Measurements from ENCODE around the gene KRT40.

The KRT40 gene

GRCh38 chr17:41018541-41018940 lies 34.4 kb upstream of the KRT40 start:
- no peak overlapping the region for H3K4me3 ChIP-seq (ENCODE audit: insufficient read depth, low read length, poor library complexity, severe bottlenecking)
- H3F3A ChIP-seq (ENCODE audit: insufficient read depth), result no peaks in the 10 kb centered on the region
- no peak overlapping the region for H3K4me2 ChIP-seq (ENCODE audit: low read depth, low read length, poor library complexity, severe bottlenecking)
- H3K27ac ChIP-seq (ENCODE audit: low read depth, low read length), result no peak overlapping the region
- H3K9me3 ChIP-seq (ENCODE audit: insufficient read depth, low read length), result no peaks in the 10 kb centered on the region
- H3K9ac ChIP-seq (ENCODE audit: low read length), result no peak overlapping the region
- H3K36me3 ChIP-seq (ENCODE audit: low read length), result no peaks in the 10 kb centered on the region
- TF ChIP-seq EZH2phosphoT487 (conservative IDR thresholded peaks at IDR 0.05; ENCODE audit: low read length) (no peak), CTCF (IDR thresholded peaks at IDR 0.05; ENCODE audit: insufficient read depth, low read length, poor library complexity, severe bottlenecking) (no peak)
- no peaks in the 10 kb centered on the region for H3K27me3 ChIP-seq (ENCODE audit: low read length)
- no peaks in the 10 kb centered on the region for H3K79me2 ChIP-seq (ENCODE audit: insufficient read depth, low read length)
- H4K20me1 ChIP-seq (ENCODE audit: low read depth, low read length), result no peaks in the 10 kb centered on the region
- no peaks in the 10 kb centered on the region for H3K9me2 ChIP-seq (replicated peaks; ENCODE audit: insufficient read depth, low read length)
- no peak overlapping the region for H2AFZ ChIP-seq (ENCODE audit: low read depth, low read length, severe bottlenecking)

GRCh38 chr17:41016578-41017215 lies 32.6 kb upstream of the KRT40 start:
- H3K9ac ChIP-seq (ENCODE audit: low read length), result no peak overlapping the region
- no peak overlapping the region for H3K4me3 ChIP-seq (ENCODE audit: insufficient read depth, low read length, poor library complexity, severe bottlenecking)
- no peaks in the 10 kb centered on the region for H3K9me3 ChIP-seq (ENCODE audit: insufficient read depth, low read length)
- H3K36me3 ChIP-seq (ENCODE audit: low read length), result no peaks in the 10 kb centered on the region
- TF ChIP-seq EZH2phosphoT487 (conservative IDR thresholded peaks at IDR 0.05; ENCODE audit: low read length), result no peak
- no peak for TF ChIP-seq CTCF (IDR thresholded peaks at IDR 0.05; ENCODE audit: insufficient read depth, low read length, poor library complexity, severe bottlenecking)
- no peaks in the 10 kb centered on the region for H3F3A ChIP-seq (ENCODE audit: insufficient read depth)
- H4K20me1 ChIP-seq (ENCODE audit: low read depth, low read length), result no peaks in the 10 kb centered on the region
- H2AFZ ChIP-seq (ENCODE audit: low read depth, low read length, severe bottlenecking), result no peak overlapping the region
- H3K4me2 ChIP-seq (ENCODE audit: low read depth, low read length, poor library complexity, severe bottlenecking), result no peak overlapping the region
- H3K79me2 ChIP-seq (ENCODE audit: insufficient read depth, low read length), result no peaks in the 10 kb centered on the region
- no peaks in the 10 kb centered on the region for H3K9me2 ChIP-seq (replicated peaks; ENCODE audit: insufficient read depth, low read length)
- no peaks in the 10 kb centered on the region for H3K27me3 ChIP-seq (ENCODE audit: low read length)
- H3K27ac ChIP-seq (ENCODE audit: low read depth, low read length), result no peak overlapping the region

- Histone ChIP-seq H4K20me1 (ENCODE audit: low read depth, low read length) (no peaks in the 10 kb centered on the region), H3K9me2 (replicated peaks; ENCODE audit: insufficient read depth, low read length) (no peaks in the 10 kb centered on the region), H3F3A (ENCODE audit: insufficient read depth) (no peaks in the 10 kb centered on the region), H3K36me3 (ENCODE audit: low read length) (no peaks in the 10 kb centered on the region), H2AFZ (ENCODE audit: low read depth, low read length, severe bottlenecking) (no peak overlapping the region), H3K27ac (ENCODE audit: low read depth, low read length) (no peak overlapping the region), H3K79me2 (ENCODE audit: insufficient read depth, low read length) (no peaks in the 10 kb centered on the region), H3K4me2 (ENCODE audit: low read depth, low read length, poor library complexity, severe bottlenecking) (no peak overlapping the region), H3K27me3 (ENCODE audit: low read length) (no peaks in the 10 kb centered on the region), H3K9ac (ENCODE audit: low read length) (no peak overlapping the region), H3K9me3 (ENCODE audit: insufficient read depth, low read length) (no peaks in the 10 kb centered on the region), H3K4me3 (ENCODE audit: insufficient read depth, low read length, poor library complexity, severe bottlenecking) (no peak overlapping the region)
- no peak for TF ChIP-seq EZH2phosphoT487 (conservative IDR thresholded peaks at IDR 0.05; ENCODE audit: low read length)
- TF ChIP-seq CTCF (IDR thresholded peaks at IDR 0.05; ENCODE audit: insufficient read depth, low read length, poor library complexity, severe bottlenecking), result no peak
Observed at GRCh38 chr17:41015454-41015853, 31.3 kb upstream of the KRT40 start.
